Natural killer cell (primary cell): ENCODE data around the gene OTUD4. TPM values are rescaled to one million over a fixed set of nuclear protein-coding genes. Genes with fewer than 3 reads are reported as not detected.

Source experiments
- ATAC-seq, 3 donors: fragments of 150-1000 bp in 2 of 3; fragments of 200-7000 bp in 1 of 3; cut with Tn5 transposase; 1 replicate in 1 of 3; 2 replicates in 2 of 3; pipeline ENCODE4 v1.10.0; 2021; ENCODE audit warnings: mild to moderate bottlenecking in 2 of 3, moderate library complexity in 2 of 3
- DNase-seq, 2 donors: peaks; one replicate each; pipeline versions ENCODE4 v3.0.0 to v3.0.0-alpha.2; 2013 to 2021; ENCODE audit warnings: mixed read lengths in 1 of 2
- H3K27ac ChIP-seq: one replicate; pipeline ENCODE4 v1.5.1; 2013; ENCODE audit warnings: mild to moderate bottlenecking, low read length
- H3K27me3 ChIP-seq: one replicate; pipeline ENCODE4 v1.6.1; 2013; ENCODE audit warnings: low read length; ENCODE audit not compliant: control insufficient read depth, insufficient read depth
- H3K36me3 ChIP-seq: one replicate; pipeline ENCODE4 v1.6.1; 2013; ENCODE audit warnings: low read length; ENCODE audit not compliant: control insufficient read depth, insufficient read depth
- H3K4me1 ChIP-seq: one replicate; pipeline ENCODE4 v1.6.1; 2013; ENCODE audit warnings: low read length; ENCODE audit not compliant: control insufficient read depth, insufficient read depth
- H3K4me3 ChIP-seq: one replicate; pipeline ENCODE4 v1.5.1; 2013; ENCODE audit warnings: low read length
- H3K9me3 ChIP-seq: one replicate; pipeline ENCODE4 v1.6.1; 2013; ENCODE audit warnings: low read length; ENCODE audit not compliant: control insufficient read depth, insufficient read depth
- H3K27ac Mint-ChIP-seq, 2 donors: one replicate each; pipeline ENCODE4 v1.8.0; 2022; ENCODE audit warnings: mild to moderate bottlenecking in 2 of 2, mixed read lengths in 2 of 2, moderate library complexity in 1 of 2
- H3K27me3 Mint-ChIP-seq, 2 donors: one replicate each; pipeline ENCODE4 v1.8.0; 2022; ENCODE audit warnings: low read depth in 2 of 2, mixed read lengths in 2 of 2
- H3K36me3 Mint-ChIP-seq: one replicate; pipeline ENCODE4 v1.8.0; 2022; ENCODE audit warnings: mixed read lengths
- H3K4me1 Mint-ChIP-seq, 2 donors: one replicate each; pipeline ENCODE4 v1.8.0; 2022; ENCODE audit warnings: mixed read lengths in 2 of 2
- H3K4me3 Mint-ChIP-seq: one replicate; pipeline ENCODE4 v1.8.0; 2022; ENCODE audit warnings: mild to moderate bottlenecking, moderate library complexity, mixed read lengths
- H3K9me3 Mint-ChIP-seq, 2 donors: one replicate each; pipeline ENCODE4 v1.8.0; 2022; ENCODE audit warnings: mixed read lengths in 2 of 2
- WGBS: methylation state at CpG from one replicate; pipeline ENCODE4 v1.1.7; 2013; ENCODE audit warnings: missing lambda C conversion rate; ENCODE audit not compliant: insufficient coverage; 5-methylcytosine and 5-hydroxymethylcytosine counted together
- intact Hi-C: fragments of 100-400 bp; cut with micrococcal nuclease; formaldehyde crosslinking; loops from one replicate; pipeline ENCODE4 v1.14.2; 2022
- total RNA-seq, 4 donors: library from RNA; stranded (reverse); fragments of 120-200 nt in 1 of 4; gene quantifications; one replicate each; pipeline versions ENCODE4 v1.2.3 to v1.2.4, GENCODE V29; 2013 to 2022
- TF ChIP-seq, protein P1 (sequence below): fragments of 200-600 bp; IDR thresholded peaks from one replicate; pipeline ENCODE4 v1.8.0; 2022; ENCODE audit warnings: antibody characterized with exemption

The OTUD4 gene
- total RNA-seq, 3 donors from 2014 or later (not counting 1 experiment from before 2014, with no cell fraction given): 60.0 to 73.3 (median 71.6) TPM

DNA sequence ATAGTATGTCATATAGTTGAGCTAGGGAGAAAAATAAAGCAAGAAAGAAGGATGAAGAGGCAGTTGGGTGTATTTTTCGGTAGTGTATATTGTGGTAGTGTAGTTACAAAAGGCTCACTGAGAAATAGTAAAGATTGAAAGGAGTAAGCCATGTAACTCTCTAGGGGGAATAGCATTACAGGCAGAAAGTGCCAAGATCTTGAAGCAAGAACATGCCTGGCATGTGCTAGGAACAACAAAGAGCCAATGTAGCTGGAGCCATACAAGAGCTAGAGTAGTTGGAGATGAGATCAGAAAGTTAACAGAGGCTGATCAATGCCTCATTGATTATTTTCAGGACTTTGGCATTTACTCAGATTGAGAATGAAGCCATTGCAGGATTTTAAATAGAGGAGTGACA, 79.3 kb downstream of the OTUD4 start:
- DNase-seq (no peak), ATAC-seq (no peak)
- peaks cover 19% of the 10 kb centered on the region for H3K4me1 ChIP-seq
- Mint-ChIP-seq H3K36me3 (no peaks in the 10 kb centered on the region), H3K4me1 (peaks cover 19 to 22% of the 10 kb centered on the region in 2 donors), H3K4me3 (no peak overlapping the region), H3K27me3 (no peaks in the 10 kb centered on the region), H3K9me3 (no peaks in the 10 kb centered on the region), H3K27ac (no peak overlapping the region)
- peaks cover 19% of the 10 kb centered on the region for H3K36me3 ChIP-seq
- no peak overlapping the region for H3K27ac ChIP-seq
- H3K27me3 ChIP-seq: no peaks in the 10 kb centered on the region
- intact Hi-C loops: no loop called here
- 97% methylated on average over 1 of the region's 1 CpG for WGBS
- TF ChIP-seq, protein P1, sequence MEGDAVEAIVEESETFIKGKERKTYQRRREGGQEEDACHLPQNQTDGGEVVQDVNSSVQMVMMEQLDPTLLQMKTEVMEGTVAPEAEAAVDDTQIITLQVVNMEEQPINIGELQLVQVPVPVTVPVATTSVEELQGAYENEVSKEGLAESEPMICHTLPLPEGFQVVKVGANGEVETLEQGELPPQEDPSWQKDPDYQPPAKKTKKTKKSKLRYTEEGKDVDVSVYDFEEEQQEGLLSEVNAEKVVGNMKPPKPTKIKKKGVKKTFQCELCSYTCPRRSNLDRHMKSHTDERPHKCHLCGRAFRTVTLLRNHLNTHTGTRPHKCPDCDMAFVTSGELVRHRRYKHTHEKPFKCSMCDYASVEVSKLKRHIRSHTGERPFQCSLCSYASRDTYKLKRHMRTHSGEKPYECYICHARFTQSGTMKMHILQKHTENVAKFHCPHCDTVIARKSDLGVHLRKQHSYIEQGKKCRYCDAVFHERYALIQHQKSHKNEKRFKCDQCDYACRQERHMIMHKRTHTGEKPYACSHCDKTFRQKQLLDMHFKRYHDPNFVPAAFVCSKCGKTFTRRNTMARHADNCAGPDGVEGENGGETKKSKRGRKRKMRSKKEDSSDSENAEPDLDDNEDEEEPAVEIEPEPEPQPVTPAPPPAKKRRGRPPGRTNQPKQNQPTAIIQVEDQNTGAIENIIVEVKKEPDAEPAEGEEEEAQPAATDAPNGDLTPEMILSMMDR: no peak
- H3K9me3 ChIP-seq: no peaks in the 10 kb centered on the region
- no peak overlapping the region for H3K4me3 ChIP-seq

- Mint-ChIP-seq H3K4me1 (peaks cover 25 to 31% of the 10 kb centered on the region in 2 donors), H3K9me3 (no peaks in the 10 kb centered on the region), H3K27ac (peak overlapping the region; percentile 92 to 95), H3K36me3 (peaks cover 9% of the 10 kb centered on the region), H3K4me3 (peak overlapping the region; percentile 92), H3K27me3 (no peaks in the 10 kb centered on the region)
- WGBS: 14% methylated on average over 3 of the region's 5 CpGs
- no peaks in the 10 kb centered on the region for H3K9me3 ChIP-seq
- H3K36me3 ChIP-seq: peaks cover 13% of the 10 kb centered on the region
- DNase-seq: no peak
- TF ChIP-seq, protein P1: no peak
- intact Hi-C loops: loop anchor here (2.0 kb wide), 1 partner anchor 1915 kb away; the partner anchor contains the start of gene USP38
- no peak overlapping the region for H3K27ac ChIP-seq
- no peak for ATAC-seq
- no peaks in the 10 kb centered on the region for H3K27me3 ChIP-seq
- peaks cover 19% of the 10 kb centered on the region for H3K4me1 ChIP-seq
- H3K4me3 ChIP-seq: no peak overlapping the region
Measured at GRCh38 chr4:145099653-145100052, 80.7 kb downstream of the OTUD4 start.

DNA sequence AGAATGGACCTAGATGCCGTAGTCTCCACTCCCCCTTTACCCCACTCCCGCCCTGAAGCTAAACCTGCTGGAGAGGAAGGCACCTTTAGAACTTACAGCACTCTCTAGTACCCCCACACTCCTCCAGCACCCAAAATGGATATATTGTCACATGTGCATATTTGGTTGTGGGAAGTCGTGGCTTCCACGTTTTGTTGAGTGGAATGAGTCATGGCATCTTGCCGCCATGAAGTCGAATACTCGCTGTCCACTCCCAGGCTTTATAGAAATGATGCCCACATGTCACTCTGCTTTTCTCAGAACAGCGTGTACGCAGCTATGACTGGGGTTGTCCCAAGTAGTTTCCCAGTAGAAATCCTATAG, 81.7 kb downstream of the OTUD4 start:
- peaks cover 16% of the 10 kb centered on the region for H3K36me3 ChIP-seq
- peak; percentile 30 to 66 for DNase-seq

More for the DNA sequence above, 81.7 kb downstream of the OTUD4 start:
- peak overlapping the region; percentile 92 to 95 for H3K27ac Mint-ChIP-seq
- peaks cover 0 to under 1% of the 10 kb centered on the region in 2 donors for H3K9me3 Mint-ChIP-seq
- peaks cover 25 to 40% of the 10 kb centered on the region in 2 donors for H3K4me1 Mint-ChIP-seq
- Histone ChIP-seq H3K4me1 (peaks cover 19% of the 10 kb centered on the region), H3K9me3 (no peaks in the 10 kb centered on the region), H3K27ac (peak overlapping the region; percentile 84), H3K4me3 (peak overlapping the region; percentile 83), H3K27me3 (no peaks in the 10 kb centered on the region)
- ATAC-seq: peak; percentile 20 to 42 (median 34)
- TF ChIP-seq, protein P1: no peak
- no peaks in the 10 kb centered on the region for H3K27me3 Mint-ChIP-seq
- peak overlapping the region; percentile 92 for H3K4me3 Mint-ChIP-seq
- intact Hi-C loops: loop anchor here (1.0 to 2.0 kb wide), 3 partner anchors 82 to 1914 kb away; partner anchors contain the start of genes OTUD4, SMARCA5 and USP38
- H3K36me3 Mint-ChIP-seq: peaks cover 19% of the 10 kb centered on the region
- 0% methylated on average over 9 of the region's 9 CpGs for WGBS
